HG03103 (cell line): ENCODE data around the gene MEGF11.

Experiments used
- ATAC-seq: cut with Tn5 transposase; IDR thresholded peaks from one replicate; pipeline ENCODE4 v1.9.1; 2021; ENCODE audit warnings: low read depth; ENCODE audit not compliant: unreplicated experiment

Gene MEGF11

DNA sequence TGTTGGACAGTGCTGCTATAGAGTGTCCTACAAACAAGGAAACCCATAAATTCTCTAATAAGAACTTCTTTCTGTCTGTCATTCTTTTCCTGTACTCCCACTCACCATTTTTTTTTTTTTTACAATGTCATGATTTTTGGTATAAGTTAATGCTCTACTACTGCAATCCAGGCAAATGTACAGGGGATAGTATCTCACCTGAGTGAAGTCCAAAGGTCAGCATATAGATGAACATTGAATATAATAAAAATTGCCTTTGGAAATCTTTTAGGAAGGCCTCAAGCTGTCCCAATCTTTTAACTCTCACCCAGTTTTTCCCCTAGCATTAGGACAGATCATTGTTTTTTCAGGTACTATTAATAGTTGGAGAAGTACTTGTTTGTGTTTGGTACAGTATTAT is 405.6 kb downstream of the MEGF11 start:
- ATAC-seq: no peak

DNA sequence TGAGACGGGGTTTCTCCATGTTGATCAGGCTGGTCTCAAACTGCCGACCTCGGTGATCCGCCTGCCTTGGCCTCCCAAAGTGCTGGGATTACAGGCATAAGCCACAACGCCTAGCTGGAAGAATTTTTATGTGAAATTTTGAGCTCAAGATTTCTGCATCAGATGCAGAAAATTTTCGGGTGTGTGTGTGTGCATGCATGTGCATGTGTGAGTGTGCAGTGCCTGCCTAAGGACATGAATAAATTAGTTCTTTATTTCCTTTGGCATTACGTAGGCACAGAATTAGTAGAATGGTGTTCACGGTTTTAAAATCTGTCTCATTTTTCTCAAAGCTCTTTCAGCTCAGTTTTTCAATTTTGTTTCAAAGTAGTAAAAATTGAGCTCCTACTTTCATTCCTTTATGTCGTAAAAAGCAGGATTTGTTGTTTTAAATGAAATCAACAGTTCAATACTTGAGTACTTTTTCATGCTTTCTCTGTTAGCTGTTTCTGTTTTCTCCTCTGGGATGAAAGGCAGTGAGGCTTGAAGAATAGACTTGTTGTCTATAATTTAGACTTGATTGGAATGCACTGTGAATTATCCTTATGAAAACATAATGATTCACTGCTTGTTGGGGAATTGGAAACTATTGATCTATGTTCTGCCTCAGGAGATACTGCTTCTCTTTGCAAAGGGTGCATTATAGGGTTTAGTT is 407.6 kb downstream of the MEGF11 start:
- ATAC-seq: no peak
